ENCODE measurements around the gene PCCB. TPM values are rescaled to one million over a fixed set of nuclear protein-coding genes. Genes with fewer than 3 reads are reported as not detected.

The PCCB gene
- total and polyA plus RNA-seq, 2 donors (not counting 3 experiments of a cell fraction or from before 2014, with no cell fraction given), result 28.6 to 36.5 TPM

DNA sequence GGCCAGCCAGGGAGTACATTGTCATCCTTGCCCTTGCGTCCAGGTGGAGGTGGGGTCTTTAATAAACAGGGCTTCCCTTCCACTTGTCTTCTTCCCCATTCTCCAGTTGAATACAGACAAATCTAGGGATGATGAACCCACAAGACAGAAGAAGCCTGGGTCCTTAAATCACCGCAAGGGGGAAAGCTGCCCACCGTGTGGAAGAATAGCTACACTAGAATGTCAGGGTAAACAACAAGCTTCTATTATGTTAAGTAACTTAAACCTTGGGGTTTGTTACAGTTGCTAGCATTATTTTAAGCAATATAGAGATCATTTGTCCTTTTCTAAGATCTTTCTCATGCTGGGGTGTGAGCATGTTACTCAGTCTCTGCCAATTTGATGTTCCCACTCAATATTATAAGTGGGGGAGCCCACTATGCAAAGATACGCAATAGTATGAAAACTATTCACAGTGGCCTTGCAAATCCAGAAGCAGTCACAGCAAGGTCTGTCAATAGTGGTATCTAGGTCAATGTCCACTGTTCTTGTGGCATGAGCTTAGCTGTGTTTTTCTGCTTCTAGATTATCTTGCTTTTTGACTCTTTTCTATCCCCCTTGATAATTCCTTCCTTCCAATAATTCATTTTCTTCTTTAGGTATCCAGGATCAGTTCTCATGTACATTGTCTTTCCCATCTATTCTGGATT is 12.0 kb upstream of the PCCB start:
- TF ChIP-seq, protein P1, sequence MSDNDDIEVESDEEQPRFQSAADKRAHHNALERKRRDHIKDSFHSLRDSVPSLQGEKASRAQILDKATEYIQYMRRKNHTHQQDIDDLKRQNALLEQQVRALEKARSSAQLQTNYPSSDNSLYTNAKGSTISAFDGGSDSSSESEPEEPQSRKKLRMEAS (IDR thresholded peaks at IDR 0.05; ENCODE audit: insufficient read depth, insufficient read length), result no peak
- TF ChIP-seq JUN (IDR thresholded peaks at IDR 0.05; ENCODE audit: borderline replicate concordance, insufficient read depth, insufficient read length, low read depth), result no peak
- TF ChIP-seq, protein P2, sequence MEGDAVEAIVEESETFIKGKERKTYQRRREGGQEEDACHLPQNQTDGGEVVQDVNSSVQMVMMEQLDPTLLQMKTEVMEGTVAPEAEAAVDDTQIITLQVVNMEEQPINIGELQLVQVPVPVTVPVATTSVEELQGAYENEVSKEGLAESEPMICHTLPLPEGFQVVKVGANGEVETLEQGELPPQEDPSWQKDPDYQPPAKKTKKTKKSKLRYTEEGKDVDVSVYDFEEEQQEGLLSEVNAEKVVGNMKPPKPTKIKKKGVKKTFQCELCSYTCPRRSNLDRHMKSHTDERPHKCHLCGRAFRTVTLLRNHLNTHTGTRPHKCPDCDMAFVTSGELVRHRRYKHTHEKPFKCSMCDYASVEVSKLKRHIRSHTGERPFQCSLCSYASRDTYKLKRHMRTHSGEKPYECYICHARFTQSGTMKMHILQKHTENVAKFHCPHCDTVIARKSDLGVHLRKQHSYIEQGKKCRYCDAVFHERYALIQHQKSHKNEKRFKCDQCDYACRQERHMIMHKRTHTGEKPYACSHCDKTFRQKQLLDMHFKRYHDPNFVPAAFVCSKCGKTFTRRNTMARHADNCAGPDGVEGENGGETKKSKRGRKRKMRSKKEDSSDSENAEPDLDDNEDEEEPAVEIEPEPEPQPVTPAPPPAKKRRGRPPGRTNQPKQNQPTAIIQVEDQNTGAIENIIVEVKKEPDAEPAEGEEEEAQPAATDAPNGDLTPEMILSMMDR (IDR thresholded peaks at IDR 0.05; ENCODE audit: extremely low read depth in 1 of 2, insufficient read depth in 1 of 2, low read depth in 1 of 2, low read length in 2 of 2), result no peak
- no peak for TF ChIP-seq POLR2A (IDR thresholded peaks at IDR 0.05; ENCODE audit: low read depth, low read length)
- no peak for TF ChIP-seq POLR2AphosphoS5 (IDR thresholded peaks at IDR 0.05; ENCODE audit: insufficient read depth, low read depth, low read length)
- TF ChIP-seq MYC (IDR thresholded peaks at IDR 0.05; ENCODE audit: low read depth, low read length), result no peak
- no peak for TF ChIP-seq GATA2 (IDR thresholded peaks at IDR 0.05; ENCODE audit: insufficient read depth, insufficient read length, low read depth, low read length)
- TF ChIP-seq EZH2 (IDR thresholded peaks at IDR 0.05; ENCODE audit: borderline replicate concordance, low read depth, low read length, severe bottlenecking), result no peak
- TF ChIP-seq FOS (IDR thresholded peaks at IDR 0.05; ENCODE audit: borderline replicate concordance, insufficient read depth, low read length), result no peak
- Histone ChIP-seq H3K4me2 (ENCODE audit: insufficient read depth, low read length) (no peak overlapping the region), H3K79me2 (ENCODE audit: control insufficient read depth, insufficient read depth, low read length) (no peaks in the 10 kb centered on the region), H3K4me1 (ENCODE audit: control insufficient read depth, extremely low read depth, insufficient read depth, low read length) (no peaks in the 10 kb centered on the region), H3K4me3 (replicated peaks in 1 of 3; ENCODE audit: insufficient read depth in 1 of 3, low read depth in 1 of 3, low read length in 3 of 3) (no peak overlapping the region), H3K36me3 (ENCODE audit: control insufficient read depth in 2 of 2, extremely low read depth in 1 of 2, insufficient read depth in 2 of 2, low read length in 2 of 2) (no peaks in the 10 kb centered on the region), H3K9me1 (replicated peaks; ENCODE audit: control insufficient read depth, extremely low read depth, insufficient read depth, low read length) (no peaks in the 10 kb centered on the region), H3K27ac (ENCODE audit: insufficient read depth, low read depth, low read length) (no peak overlapping the region), H4K20me1 (replicated peaks; ENCODE audit: control insufficient read depth, extremely low read depth, insufficient read depth, low read length) (no peaks in the 10 kb centered on the region), H3K27me3 (ENCODE audit: control insufficient read depth in 2 of 2, insufficient read depth in 2 of 2, low read length in 2 of 2) (peaks cover 5 to 13% of the 10 kb centered on the region in 2 experiments), H3K9ac (replicated peaks; ENCODE audit: extremely low read depth, insufficient read depth, low read length) (no peak overlapping the region), H3K9me3 (replicated peaks; ENCODE audit: control insufficient read depth, insufficient read depth, low read length) (no peaks in the 10 kb centered on the region), H2AFZ (ENCODE audit: low read depth, low read length) (no peak overlapping the region)
- no peak for DNase-seq (ENCODE audit: low read depth, low spot score)
- POLR2A ChIA-PET, result no interaction called here
- dilution Hi-C loops (cut with MboI; ENCODE audit: extremely low pct_ligation_motif_present, low sequenced_read_pairs) (no loop called here), intact Hi-C loops (cut with micrococcal nuclease) (no loop called here)
- FAIRE-seq, result no peak
- BruUV-seq (replicated peaks), result no TSS peak
- CTCF ChIA-PET, result interaction anchor here (0.9 to 1.9 kb wide), 2 partner anchors 13 to 159 kb away, joined by 3 read pairs; no protein-coding TSS in a partner anchor

Data from endothelial cell of umbilical vein (primary cell).